GM18951 (cell line): ENCODE data around the gene TMEM92.

Source experiments
- POLR2A ChIP-seq: IDR thresholded peaks from 4 replicates; pipeline ENCODE4 v1.6.1; 2011; ENCODE audit warnings: mild to moderate bottlenecking; ENCODE audit not compliant: insufficient read length, insufficient read depth; ENCODE audit errors: extremely low read depth
- in situ Hi-C: fragments of 300-500 bp; cut with MboI; formaldehyde crosslinking; loops from one replicate; pipeline ENCODE4 v1.12.0; 2022; ENCODE audit warnings: low sequenced_read_pairs, mixed read lengths, inconsistent platforms; ENCODE audit not compliant: unreplicated experiment

Gene TMEM92

GRCh38 chr17:50265212-50265611, 9.1 kb upstream of the TMEM92 start:
- in situ Hi-C loops, result no loop called here
- TF ChIP-seq POLR2A, result no peak

DNA sequence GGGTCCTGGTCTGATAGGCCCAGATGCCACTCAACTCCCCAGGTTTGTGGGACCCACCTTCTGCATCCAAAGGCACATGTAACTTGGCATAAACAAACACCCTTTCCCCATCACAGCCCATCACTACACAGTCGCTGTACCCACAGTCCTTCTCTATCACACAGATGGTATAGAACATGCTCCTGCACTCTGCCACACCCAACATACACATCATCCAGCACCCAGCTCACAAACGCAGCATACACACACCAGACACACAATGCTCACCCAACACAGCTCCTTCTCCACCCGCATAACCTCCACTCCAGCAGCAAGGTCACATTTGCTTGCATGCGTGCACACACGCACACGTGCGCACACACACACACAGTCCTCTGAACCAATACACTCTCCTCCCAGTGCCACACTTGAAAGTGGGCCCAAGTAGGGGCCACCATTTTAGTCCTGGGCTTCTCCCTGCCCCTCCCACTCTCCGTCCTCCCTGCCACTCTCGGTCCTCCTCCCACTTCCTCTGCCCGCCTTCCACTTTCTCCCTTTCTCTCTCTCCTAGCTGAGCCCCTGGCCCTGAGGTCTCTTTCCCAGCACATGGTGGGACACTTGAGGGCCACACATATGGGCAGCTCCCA, 8.5 kb upstream of the TMEM92 start:
- TF ChIP-seq POLR2A, result no peak
- in situ Hi-C loops, result no loop called here

- in situ Hi-C loops, result no loop called here
- TF ChIP-seq POLR2A, result no peak
These were observed 7.7 kb upstream of the TMEM92 start for GRCh38 chr17:50266384-50267073.

GRCh38 chr17:50267074-50267841, 7.0 kb upstream of the TMEM92 start:
- TF ChIP-seq POLR2A, result no peak
- in situ Hi-C loops, result no loop called here

DNA sequence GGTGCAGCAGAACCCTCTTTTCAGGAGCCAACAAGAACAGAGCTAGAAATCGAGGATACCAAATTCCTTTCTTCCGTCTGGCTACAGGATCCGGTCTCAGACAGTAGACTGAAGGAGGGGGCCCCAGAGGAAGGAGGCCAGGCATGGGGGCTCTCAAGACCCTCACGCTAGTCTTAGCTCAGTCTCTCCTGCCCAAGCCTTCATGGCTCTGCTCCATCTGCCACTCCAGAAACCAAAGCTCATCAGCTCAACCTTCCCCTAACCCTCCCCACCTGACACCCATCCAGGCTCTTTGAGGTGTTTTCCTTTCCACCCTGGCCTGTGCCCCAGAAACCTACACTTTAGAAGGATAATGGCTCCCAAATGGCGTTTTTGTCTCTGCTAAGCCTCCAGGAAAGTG, 6.2 kb upstream of the TMEM92 start:
- no peak for TF ChIP-seq POLR2A
- in situ Hi-C loops, result no loop called here

DNA sequence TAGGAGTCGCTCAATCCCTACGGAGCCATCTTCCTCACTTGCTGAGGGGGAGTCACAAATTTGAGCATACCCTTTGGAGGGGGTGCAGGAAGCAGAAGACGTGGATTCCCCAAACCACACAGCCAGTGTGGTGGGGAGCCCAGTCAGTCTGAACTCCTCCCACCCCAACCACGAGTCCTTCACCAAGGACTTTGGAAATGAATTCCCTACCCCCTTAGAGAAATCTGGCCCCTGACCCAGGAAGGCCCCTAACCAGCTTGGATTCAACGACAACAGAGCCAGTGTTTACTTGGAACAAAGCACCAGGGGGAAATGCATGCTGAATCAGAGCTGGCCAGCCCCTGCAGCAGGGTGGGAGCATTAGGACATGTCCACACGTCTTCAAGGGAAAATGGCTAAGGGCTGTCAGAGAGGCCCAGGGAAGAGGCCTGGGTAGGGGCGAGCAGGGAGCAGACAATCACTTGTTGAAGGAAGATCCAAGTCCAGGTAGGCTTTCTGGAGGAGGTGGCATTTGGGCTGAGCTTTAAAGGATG, 5.5 kb upstream of the TMEM92 start:
- in situ Hi-C loops, result no loop called here
- TF ChIP-seq POLR2A, result no peak

DNA sequence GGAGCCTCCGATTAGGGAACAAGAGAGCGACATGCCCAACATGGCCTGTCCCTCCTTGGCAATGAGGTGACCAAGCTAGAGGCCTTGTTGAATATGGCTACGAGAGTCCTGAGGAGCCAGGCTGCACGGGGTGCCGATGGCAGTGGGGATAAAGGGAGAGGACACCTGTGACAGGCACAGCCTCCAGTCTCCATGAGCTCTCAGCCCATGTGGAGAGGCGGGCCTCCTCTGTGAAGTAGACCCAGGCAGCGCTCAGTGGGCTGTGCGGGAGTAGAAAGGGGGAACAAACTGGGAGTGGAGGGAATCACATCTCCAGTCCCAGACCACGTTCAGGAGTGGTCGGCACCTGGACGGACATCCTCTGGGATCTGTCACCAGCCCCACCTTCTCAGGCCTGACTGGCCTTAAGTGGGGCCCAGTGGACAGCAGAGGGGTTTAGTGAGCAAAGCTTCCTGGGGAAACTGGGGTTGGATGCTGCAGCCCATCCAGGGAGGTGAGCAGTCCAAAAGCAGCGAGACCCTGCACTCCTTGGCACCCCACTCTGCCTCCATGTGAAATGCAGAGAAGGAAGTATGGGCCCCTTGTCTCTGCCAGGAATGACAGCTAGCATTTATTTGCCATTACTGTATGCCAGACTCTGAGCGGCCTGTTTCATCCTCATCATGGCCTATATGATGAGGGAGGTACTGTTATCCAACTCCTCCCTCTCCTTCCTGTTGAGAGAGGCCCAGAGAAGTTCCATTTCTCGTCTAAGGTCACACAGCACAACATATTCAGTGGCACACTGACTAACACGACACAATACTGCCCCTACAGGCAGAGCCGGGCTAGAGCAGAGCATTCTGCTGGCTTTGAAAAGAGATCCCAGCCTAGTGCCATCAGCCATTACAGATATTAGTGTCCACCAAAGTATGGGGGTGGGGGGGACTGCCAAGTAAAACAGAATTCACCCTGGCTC, 4.5 kb upstream of the TMEM92 start:
- in situ Hi-C loops, result loop anchor here (10.0 kb wide), 1 partner anchor 65 kb away; the partner anchor contains the start of gene COL1A1
- no peak for TF ChIP-seq POLR2A

GRCh38 chr17:50270435-50271362, 3.6 kb upstream of the TMEM92 start:
- TF ChIP-seq POLR2A, result no peak
- in situ Hi-C loops, result loop anchor here (10.0 kb wide), 1 partner anchor 66 kb away; the partner anchor contains the start of gene COL1A1

DNA sequence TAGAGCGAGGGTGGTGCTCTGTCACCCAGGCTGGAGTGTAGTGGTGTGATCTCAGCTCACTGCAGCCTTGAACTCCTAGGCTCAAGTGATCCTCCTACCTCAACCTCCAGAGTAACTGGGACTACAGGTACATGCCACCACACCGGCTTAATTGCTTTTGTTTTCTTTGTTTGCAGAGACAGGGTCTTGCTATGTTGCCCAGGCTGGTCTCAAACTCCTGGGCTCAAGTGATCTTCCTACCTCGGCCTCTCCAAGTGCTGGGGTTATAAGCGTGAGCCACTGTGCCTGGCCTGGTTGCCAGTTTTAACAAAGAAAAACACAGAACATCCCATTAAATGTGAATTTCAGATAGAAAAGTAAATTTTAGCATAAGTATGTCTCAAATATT, 2.9 kb upstream of the TMEM92 start:
- in situ Hi-C loops, result loop anchor here (10.0 kb wide), 1 partner anchor 67 kb away; the partner anchor contains the start of gene COL1A1

GRCh38 chr17:50272246-50272645, 2.0 kb upstream of the TMEM92 start:
- in situ Hi-C loops, result loop anchor here (10.0 kb wide), 1 partner anchor 67 kb away; the partner anchor contains the start of gene COL1A1
- TF ChIP-seq POLR2A, result no peak

- no peak for TF ChIP-seq POLR2A
- in situ Hi-C loops, result loop anchor here (10.0 kb wide), 1 partner anchor 68 kb away; the partner anchor contains the start of gene COL1A1
These were observed 1.3 kb upstream of the TMEM92 start for GRCh38 chr17:50272711-50273653.
